NCI-H774 (cell line): Measurements from ENCODE around the gene NCF2.

Source experiments
- DNase-seq: peaks from one replicate; lab custom pipeline; 2025; lab: John Stamatoyannopoulos, UW

NCF2 gene

DNA sequence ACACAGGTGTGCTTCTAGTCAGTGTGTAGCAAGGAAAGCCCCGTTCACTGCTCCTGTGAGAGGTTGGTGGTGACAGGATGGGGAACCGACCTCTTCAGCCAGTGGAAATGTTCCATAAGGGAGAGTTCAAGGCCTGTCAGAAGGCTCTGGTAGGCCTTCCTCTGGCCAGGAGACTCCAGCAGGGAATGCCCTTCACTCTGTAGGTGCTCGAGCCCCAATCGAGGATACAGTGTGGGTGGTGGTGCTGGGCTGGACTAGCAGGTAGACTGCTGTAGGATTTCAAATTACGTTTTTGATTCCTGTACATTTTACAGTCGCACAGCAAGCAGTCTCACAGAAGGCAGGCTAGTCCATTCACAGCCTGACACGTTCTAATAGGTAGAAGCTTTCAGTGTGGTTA, 37.8 kb downstream of the NCF2 start:
- DNase-seq = no peak

DNA sequence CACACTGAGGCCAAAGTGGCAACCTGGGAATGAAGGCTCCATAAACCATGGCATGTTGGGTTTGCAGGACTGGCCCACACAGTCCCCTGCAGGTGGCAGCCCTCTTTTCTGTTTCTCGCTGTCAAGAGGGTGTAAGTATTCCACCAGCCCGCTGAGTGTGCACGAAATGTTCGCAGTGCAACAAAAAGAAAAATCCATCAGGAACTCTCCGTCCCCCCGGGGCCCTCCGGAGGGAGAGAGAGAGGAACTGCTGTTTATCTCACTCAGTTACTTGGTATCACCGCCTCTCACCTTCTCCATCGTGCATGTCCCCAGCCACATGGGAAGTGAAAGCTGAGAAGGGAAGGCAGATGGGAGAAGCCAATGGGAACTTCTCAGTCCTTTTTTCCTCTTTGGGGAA, 38.3 kb downstream of the NCF2 start:
- DNase-seq = no peak

- DNase-seq = no peak
Observed at GRCh38 chr1:183550915-183551314, 39.3 kb downstream of the NCF2 start.

- no peak for DNase-seq
Observed at GRCh38 chr1:183548116-183548515, 42.1 kb downstream of the NCF2 start.

DNA sequence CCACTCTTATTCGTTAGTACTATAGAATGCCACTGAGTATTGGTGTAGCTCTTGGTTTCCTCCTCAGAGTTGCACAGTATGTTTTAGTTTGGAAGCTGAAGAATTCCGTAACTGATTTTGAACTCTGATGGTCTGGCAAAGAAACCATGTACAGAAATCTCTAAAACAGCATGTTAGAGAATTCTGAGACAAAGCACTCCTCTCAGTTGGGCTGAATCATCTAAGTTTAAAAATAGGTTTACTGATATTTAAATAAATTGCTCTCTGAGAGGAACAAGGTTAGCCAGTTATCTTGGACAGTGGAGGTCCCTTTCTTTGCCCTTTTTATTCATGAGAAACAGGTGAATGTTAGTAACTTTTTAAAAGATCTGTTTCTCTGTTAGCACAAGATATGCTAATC, 43.8 kb downstream of the NCF2 start:
- no peak for DNase-seq

GRCh38 chr1:183544598-183545297, 45.5 kb downstream of the NCF2 start:
- no peak for DNase-seq

- no peak for DNase-seq
Observed at GRCh38 chr1:183543619-183544204, 46.5 kb downstream of the NCF2 start.

GRCh38 chr1:183537405-183537804, 52.9 kb downstream of the NCF2 start:
- DNase-seq = no peak

DNA sequence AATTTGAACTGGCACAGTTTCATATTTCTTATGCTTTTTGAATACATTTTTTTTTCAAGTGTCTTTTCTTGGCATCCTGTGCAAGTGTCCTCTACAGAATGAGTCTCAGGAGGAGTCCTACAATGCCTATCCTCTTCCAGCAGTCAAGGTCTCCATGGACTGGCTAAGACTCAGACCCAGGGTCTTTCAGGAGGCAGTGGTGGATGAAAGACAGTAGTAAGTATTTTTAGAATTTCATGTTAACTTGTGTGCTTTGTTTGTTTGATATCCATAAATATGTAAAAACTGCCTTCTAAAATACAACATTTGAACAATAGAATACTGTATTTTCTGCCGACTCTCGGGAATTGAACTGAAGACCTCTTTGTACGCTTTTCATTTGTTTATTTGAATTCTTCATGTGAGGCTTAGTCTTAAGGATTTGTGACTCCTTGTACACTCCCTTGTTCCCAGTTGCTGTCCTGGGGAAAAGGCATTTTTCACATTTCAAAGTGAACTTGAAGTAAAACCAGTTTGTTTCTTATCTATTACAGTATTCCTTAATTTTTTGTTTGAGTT, 56.6 kb downstream of the NCF2 start:
- DNase-seq = no peak

DNA sequence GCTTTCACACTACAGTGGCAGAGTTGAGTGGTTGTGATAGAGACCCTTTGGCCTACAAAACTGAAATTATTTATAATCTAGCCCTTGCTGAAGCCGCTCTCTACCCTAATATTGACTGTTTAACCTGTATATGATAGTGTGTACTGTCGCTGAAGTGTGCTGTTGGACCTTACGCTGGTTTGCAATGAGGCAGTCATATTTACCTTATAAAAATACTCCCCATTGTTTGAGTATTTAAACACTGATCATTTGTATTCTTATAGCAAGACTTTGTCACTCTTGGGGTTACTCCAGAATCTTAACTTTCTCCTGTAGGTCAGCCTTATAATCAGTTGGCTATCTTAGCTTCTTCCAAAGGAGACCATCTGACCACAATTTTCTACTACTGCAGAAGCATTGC, 61.7 kb downstream of the NCF2 start:
- no peak for DNase-seq

GRCh38 chr1:183522104-183522503, 68.2 kb downstream of the NCF2 start:
- DNase-seq = no peak

GRCh38 chr1:183520379-183520778, 69.9 kb downstream of the NCF2 start:
- no peak for DNase-seq

GRCh38 chr1:183517401-183517800, 72.9 kb downstream of the NCF2 start:
- no peak for DNase-seq

DNA sequence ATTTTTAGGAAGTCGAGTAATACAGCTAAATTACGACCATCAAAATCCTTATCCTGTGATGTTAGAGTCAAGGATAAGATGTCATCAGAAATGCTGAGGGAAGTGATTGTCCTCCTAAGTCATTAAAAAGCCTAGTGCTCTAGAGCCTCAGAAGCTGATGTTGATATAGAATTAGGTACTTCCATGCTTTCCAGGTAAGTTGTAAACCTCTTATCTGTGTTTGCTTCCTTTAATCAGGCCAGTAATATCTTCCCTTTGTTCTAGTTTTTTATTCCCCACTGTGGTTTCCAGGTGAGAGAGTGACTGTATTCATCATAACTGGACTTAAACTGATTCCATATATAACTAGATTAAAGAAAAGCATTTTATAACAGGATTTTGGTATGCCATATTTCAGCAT, 73.5 kb downstream of the NCF2 start:
- no peak for DNase-seq

DNA sequence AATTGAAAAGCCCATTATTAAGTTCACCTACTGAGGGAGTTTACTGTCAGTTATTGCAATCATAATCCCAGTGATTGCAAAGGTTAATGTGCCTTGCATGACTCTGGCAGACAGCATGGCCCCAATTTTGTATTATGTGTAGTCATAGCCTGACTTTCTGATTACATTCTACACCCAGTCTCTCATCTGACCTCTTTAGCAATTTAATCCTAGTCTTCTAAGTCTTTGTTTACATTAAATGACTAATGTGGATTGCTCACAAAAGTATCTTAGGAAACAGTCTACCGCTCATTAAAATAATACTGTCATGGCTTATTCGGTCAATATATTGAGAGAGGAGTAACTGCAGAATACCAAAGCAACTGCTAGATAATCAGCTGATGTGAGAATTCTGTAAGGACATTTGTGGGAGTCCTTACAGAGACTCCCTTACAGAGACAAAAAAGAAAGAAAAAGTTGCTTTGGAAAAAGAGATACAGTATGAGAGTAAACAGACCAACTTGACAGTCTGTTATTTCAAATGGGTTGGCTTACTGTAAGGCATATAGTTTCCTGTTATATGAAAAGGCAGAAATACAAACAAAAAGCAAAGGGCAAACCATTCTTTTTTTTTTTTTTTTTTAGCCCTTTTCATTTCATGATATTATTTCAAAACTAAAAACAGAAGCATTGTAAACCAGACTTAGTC, 75.1 kb downstream of the NCF2 start:
- DNase-seq = peak; percentile 37

DNA sequence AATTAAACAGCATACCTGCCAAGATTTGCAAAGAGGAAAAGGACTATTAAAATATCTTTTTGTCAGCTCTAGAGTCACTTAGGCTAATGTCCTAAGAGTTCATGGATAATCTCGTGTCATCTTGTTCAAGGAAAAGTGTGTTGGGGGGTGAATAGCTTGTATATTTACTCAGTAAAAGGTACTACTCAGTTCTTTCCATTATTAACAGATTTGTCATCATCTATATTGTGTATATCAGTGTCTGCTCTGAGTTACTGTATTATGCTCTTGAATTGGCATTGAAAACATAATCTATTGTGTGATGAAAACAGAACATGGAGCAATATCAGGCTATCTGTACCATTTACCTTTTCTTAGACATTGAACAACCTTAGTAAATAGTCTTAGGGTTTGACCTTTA, 76.0 kb downstream of the NCF2 start:
- no peak for DNase-seq

DNA sequence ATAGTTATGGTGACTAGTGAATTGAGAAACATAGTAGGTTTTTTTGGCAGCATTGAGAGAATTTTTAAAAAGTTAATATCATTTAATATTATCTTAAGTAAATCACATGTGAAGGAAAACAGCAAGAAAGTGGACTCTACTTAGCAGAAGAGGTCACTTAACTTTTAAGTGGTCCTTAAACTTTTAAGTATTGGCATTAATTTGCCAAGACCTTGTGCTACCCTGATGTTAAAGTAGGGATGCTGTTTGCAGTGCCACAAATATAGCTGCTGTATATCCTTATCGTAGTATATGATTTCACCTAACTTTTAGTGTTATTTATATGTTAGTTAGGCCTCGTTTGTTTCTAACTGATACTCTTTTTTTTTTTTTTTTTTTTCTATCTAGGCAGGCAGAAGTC, 77.8 kb downstream of the NCF2 start:
- no peak for DNase-seq

GRCh38 chr1:183508694-183509093, 81.6 kb downstream of the NCF2 start:
- DNase-seq = no peak

DNA sequence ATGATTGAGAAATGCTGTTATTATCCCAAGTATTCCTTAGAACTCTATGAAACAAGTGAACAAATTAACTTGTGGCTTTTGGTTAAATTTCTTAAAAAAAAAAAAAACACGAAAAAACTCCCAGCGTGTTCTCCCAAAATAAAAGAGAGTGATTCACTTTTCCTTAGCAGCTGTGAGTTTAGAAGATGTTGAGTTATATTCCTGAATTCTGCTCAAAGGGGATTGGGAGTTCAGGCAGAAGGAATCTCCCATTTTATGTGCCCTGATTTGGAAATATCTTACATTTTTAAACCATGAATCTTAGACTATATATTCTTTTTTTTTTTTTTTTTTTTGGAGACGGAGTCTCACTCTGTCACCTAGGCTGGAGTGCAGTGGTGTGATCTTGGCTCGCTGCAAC, 83.7 kb downstream of the NCF2 start:
- no peak for DNase-seq
